B cell (primary cell): ENCODE results near the gene TMEM134. TPM values are rescaled to one million over a fixed set of nuclear protein-coding genes. Genes with fewer than 3 reads are reported as not detected.

Source experiments
- ATAC-seq: fragments of 200-7000 bp; cut with Tn5 transposase; one replicate; pipeline ENCODE4 v1.10.0; 2021; ENCODE audit warnings: low read depth, mild to moderate bottlenecking, moderate number of reproducible peaks, moderate library complexity
- CTCF ChIA-PET: fragments of 350-600 bp; sonication (Branson Sonifier 250); formaldehyde crosslinking; loops from one replicate; lab custom pipeline; 2021; ENCODE audit warnings: antibody characterized with exemption, inconsistent platforms; lab: Charles Lee
- POLR2A ChIA-PET: fragments of 350-600 bp; sonication (Branson Sonifier 250); formaldehyde crosslinking; loops from one replicate; lab custom pipeline; 2021; ENCODE audit warnings: antibody characterized with exemption; lab: Charles Lee
- DNase-seq: peaks from one replicate; pipeline ENCODE4 v3.0.0; 2013
- H2AFZ ChIP-seq: 2 replicates; pipeline ENCODE4 v1.6.1; 2012; ENCODE audit warnings: mild to moderate bottlenecking, low read depth, low read length; ENCODE audit not compliant: insufficient read depth, poor library complexity, severe bottlenecking
- H3K27ac ChIP-seq, 2 donors: 1 replicate in 1 of 2; 2 replicates in 1 of 2; pipeline ENCODE4 v1.5.1; 2012 to 2013; ENCODE audit warnings: low read length in 2 of 2, mild to moderate bottlenecking in 2 of 2, moderate library complexity in 1 of 2
- H3K27me3 ChIP-seq, 4 experiments: fragments of 200-600 bp in 1 of 4; sonication (generic) in 1 of 4; replicated peaks in 1 of 4; 1 replicate in 2 of 4; 2 replicates in 2 of 4; pipeline versions ENCODE4 v1.6.1 to v1.7.0; 2013 to 2016; ENCODE audit warnings: low read length in 3 of 4, mild to moderate bottlenecking in 2 of 4, mixed read lengths in 1 of 4, moderate library complexity in 1 of 4; ENCODE audit not compliant: insufficient read depth in 4 of 4, control insufficient read depth in 3 of 4; ENCODE audit errors: control extremely low read depth in 1 of 4
- H3K36me3 ChIP-seq, 2 experiments: replicated peaks in 1 of 2; 1 replicate in 1 of 2; 2 replicates in 1 of 2; pipeline versions ENCODE4 v1.6.1 to v1.7.1; 2013; ENCODE audit warnings: low read length in 1 of 2; ENCODE audit not compliant: insufficient read depth in 2 of 2, control insufficient read depth in 1 of 2; ENCODE audit errors: control extremely low read depth in 1 of 2, extremely low read depth in 1 of 2
- H3K4me1 ChIP-seq, 2 donors: fragments of 200-600 bp in 1 of 2; sonication (generic) in 1 of 2; 1 replicate in 1 of 2; 2 replicates in 1 of 2; pipeline versions ENCODE4 v1.5.1 to v1.6.1; 2013 to 2017; ENCODE audit warnings: low read length in 2 of 2; ENCODE audit not compliant: control insufficient read depth in 2 of 2, insufficient read depth in 2 of 2
- H3K4me2 ChIP-seq: replicated peaks from 2 replicates; pipeline ENCODE3; 2012; ENCODE audit warnings: mild to moderate bottlenecking, low read depth, low read length; ENCODE audit not compliant: poor library complexity, severe bottlenecking
- H3K4me3 ChIP-seq, 5 experiments: fragments of 200-600 bp in 1 of 5; sonication (generic) in 1 of 5; 1 replicate in 3 of 5; 2 replicates in 2 of 5; pipeline versions ENCODE4 v1.5.1 to v1.7.0; 2011 to 2016; ENCODE audit warnings: low read length in 4 of 5, mild to moderate bottlenecking in 4 of 5, low read depth in 2 of 5, control low read depth in 1 of 5, moderate library complexity in 1 of 5; ENCODE audit not compliant: insufficient read depth in 1 of 5; ENCODE audit errors: control extremely low read depth in 1 of 5, extremely low read depth in 1 of 5
- H3K79me2 ChIP-seq: fragments of 200-600 bp; sonication (generic); one replicate; pipeline ENCODE4 v1.6.0; 2016; ENCODE audit warnings: low read length; ENCODE audit not compliant: control insufficient read depth, insufficient read depth
- H3K9ac ChIP-seq: fragments of 200-600 bp; sonication (generic); 2 replicates; pipeline ENCODE4 v1.6.1; 2017; ENCODE audit warnings: mild to moderate bottlenecking, low read length, moderate library complexity
- H3K9me3 ChIP-seq, 3 donors: one replicate each; pipeline versions ENCODE4 v1.6.1 to v1.7.1; 2013; ENCODE audit warnings: low read length in 2 of 3; ENCODE audit not compliant: control insufficient read depth in 2 of 3, insufficient read depth in 1 of 3; ENCODE audit errors: control extremely low read depth in 1 of 3
- H4K20me1 ChIP-seq: 2 replicates; pipeline ENCODE4 v1.6.0; 2012; ENCODE audit warnings: mild to moderate bottlenecking, low read length; ENCODE audit not compliant: insufficient read depth, control insufficient read depth, poor library complexity, severe bottlenecking
- H3K27ac Mint-ChIP-seq: one replicate; pipeline ENCODE4 v1.8.0; 2021; ENCODE audit warnings: mixed read lengths
- H3K27me3 Mint-ChIP-seq: one replicate; pipeline ENCODE4 v1.8.0; 2021; ENCODE audit warnings: mixed read lengths
- H3K4me1 Mint-ChIP-seq: one replicate; pipeline ENCODE4 v1.8.0; 2021; ENCODE audit warnings: mixed read lengths
- H3K4me3 Mint-ChIP-seq: one replicate; pipeline ENCODE4 v1.8.0; 2021; ENCODE audit warnings: mixed read lengths
- H3K9me3 Mint-ChIP-seq: one replicate; pipeline ENCODE4 v1.8.0; 2022; ENCODE audit warnings: mixed read lengths; ENCODE audit not compliant: insufficient read depth
- EZH2 ChIP-seq: IDR thresholded peaks from 2 replicates; pipeline ENCODE4 v1.6.1; 2012; ENCODE audit warnings: borderline replicate concordance, low read depth, mild to moderate bottlenecking, moderate library complexity, low read length; ENCODE audit not compliant: insufficient read depth, poor library complexity, severe bottlenecking
- WGBS: methylation state at CpG from one replicate; pipeline ENCODE4 v1.1.5; 2013; ENCODE audit warnings: missing lambda C conversion rate; ENCODE audit not compliant: insufficient coverage; 5-methylcytosine and 5-hydroxymethylcytosine counted together
- intact Hi-C: fragments of 100-400 bp; cut with micrococcal nuclease; formaldehyde crosslinking; loops from one replicate; pipeline ENCODE4 v1.10.0; 2022
- polyA plus RNA-seq: library from polyadenylated mRNA; depleted of rRNA; stranded (reverse); fragments of >200 nt; gene quantifications from 2 replicates; pipeline ENCODE4 v1.2.3, GENCODE V29; 2012
- total RNA-seq, 2 donors: library from RNA; stranded (reverse); fragments of 120-200 nt in 1 of 2; gene quantifications; 1 replicate in 1 of 2; 2 replicates in 1 of 2; pipeline versions ENCODE4 v1.2.3 to v1.2.4, GENCODE V29; 2013 to 2022
- TF ChIP-seq, protein P1 (sequence below): fragments of 200-600 bp; IDR thresholded peaks from one replicate; pipeline ENCODE4 v1.8.0; 2022; ENCODE audit warnings: antibody characterized with exemption, mild to moderate bottlenecking

TMEM134 gene
- total and polyA plus RNA-seq, 2 donors (not counting 1 experiment from before 2014, with no cell fraction given), result 167 to 197 TPM

DNA sequence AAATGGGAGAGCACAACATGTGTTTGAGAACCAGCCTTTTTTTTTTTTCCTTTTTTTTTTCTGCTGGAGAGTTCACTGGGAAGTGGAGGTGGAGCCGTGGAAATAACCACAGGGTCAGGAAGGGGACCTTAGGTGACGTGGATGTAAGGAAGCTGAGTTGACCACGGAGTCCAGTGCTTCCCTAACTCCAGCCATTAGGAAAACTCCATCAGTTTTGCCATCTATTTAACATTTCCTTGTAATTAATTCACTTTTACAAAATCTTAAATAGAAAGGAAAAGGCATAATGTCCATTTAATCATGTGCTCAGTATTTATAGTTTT, 40.9 kb upstream of the TMEM134 start:
- peaks cover 16% of the 10 kb centered on the region for H3K27me3 Mint-ChIP-seq
- TF ChIP-seq, protein P1, sequence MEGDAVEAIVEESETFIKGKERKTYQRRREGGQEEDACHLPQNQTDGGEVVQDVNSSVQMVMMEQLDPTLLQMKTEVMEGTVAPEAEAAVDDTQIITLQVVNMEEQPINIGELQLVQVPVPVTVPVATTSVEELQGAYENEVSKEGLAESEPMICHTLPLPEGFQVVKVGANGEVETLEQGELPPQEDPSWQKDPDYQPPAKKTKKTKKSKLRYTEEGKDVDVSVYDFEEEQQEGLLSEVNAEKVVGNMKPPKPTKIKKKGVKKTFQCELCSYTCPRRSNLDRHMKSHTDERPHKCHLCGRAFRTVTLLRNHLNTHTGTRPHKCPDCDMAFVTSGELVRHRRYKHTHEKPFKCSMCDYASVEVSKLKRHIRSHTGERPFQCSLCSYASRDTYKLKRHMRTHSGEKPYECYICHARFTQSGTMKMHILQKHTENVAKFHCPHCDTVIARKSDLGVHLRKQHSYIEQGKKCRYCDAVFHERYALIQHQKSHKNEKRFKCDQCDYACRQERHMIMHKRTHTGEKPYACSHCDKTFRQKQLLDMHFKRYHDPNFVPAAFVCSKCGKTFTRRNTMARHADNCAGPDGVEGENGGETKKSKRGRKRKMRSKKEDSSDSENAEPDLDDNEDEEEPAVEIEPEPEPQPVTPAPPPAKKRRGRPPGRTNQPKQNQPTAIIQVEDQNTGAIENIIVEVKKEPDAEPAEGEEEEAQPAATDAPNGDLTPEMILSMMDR, result no peak
- TF ChIP-seq EZH2, result no peak
- Histone ChIP-seq H4K20me1 (peaks cover 22% of the 10 kb centered on the region), H3K4me1 (peaks cover 29 to 34% of the 10 kb centered on the region in 2 donors), H3K27ac (no peak overlapping the region), H3K79me2 (peaks cover 8% of the 10 kb centered on the region), H3K9me3 (no peaks in the 10 kb centered on the region), H3K9ac (no peak overlapping the region), H2AFZ (no peak overlapping the region), H3K4me3 (no peak overlapping the region), H3K4me2 (no peak overlapping the region), H3K27me3 (peaks cover 0 to 16% (median 4%) of the 10 kb centered on the region in 4 experiments), H3K36me3 (peaks cover 0 to 8% of the 10 kb centered on the region in 2 experiments)
- POLR2A ChIA-PET, result interaction anchor here (0.7 kb wide), 1 partner anchor 119 kb away, joined by 5 read pairs; no protein-coding TSS in a partner anchor
- ATAC-seq, result no peak
- no peak overlapping the region for H3K27ac Mint-ChIP-seq
- no peaks in the 10 kb centered on the region for H3K9me3 Mint-ChIP-seq
- WGBS, result no CpG with 5 or more reads among the region's 3 CpGs
- H3K4me1 Mint-ChIP-seq, result peaks cover 28% of the 10 kb centered on the region
- DNase-seq, result no peak
- peak overlapping the region; percentile 92 for H3K4me3 Mint-ChIP-seq
- intact Hi-C loops, result no loop called here
- CTCF ChIA-PET, result no interaction called here

DNA sequence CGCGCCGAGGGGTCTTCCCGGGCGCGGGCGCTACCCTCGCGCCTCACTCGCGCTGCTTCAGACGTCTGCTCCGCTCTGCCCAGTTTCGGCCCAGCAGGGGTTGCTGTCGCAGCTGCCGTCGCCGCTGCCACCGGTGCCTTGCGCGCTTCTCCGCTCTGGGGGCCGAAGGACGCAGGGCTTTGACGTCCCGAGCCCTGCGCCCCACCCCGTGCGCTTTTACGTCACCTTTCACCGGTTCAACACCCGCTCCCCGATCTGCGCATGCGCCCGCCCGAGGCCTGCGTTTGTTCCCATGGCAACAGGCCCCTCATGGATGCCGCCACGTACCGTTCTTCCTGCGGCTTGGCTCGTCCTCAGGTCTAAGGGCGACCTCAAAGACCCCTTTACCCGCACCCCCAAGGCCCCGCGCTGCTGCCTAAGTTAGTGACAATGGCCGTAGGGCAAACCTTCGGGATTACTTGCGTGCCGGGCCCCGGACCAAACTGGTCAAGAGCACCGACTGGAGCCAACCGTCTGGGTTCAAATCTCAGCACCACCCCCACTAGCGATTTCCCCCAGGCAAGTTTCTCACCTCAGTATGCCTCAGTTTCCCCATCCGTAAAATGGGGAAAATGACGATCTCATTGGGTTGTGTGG, 39.6 kb upstream of the TMEM134 start:
- H2AFZ ChIP-seq, result peak overlapping the region; percentile 91
- POLR2A ChIA-PET, result interaction anchor here (1.2 to 1.6 kb wide), 3 partner anchors 105 to 155 kb away, joined by 5 to 10 read pairs (median 7); partner anchors contain the start of genes POLD4, PPP1CA and TBC1D10C
- H3K9ac ChIP-seq, result peak overlapping the region; percentile 89
- peak overlapping the region; percentile 92 for H3K4me3 Mint-ChIP-seq
- peaks cover 37% of the 10 kb centered on the region for H3K4me1 Mint-ChIP-seq
- H3K4me2 ChIP-seq, result peak overlapping the region; percentile 97
- no peaks in the 10 kb centered on the region for H3K9me3 Mint-ChIP-seq
- H3K9me3 ChIP-seq, result no peaks in the 10 kb centered on the region
- peaks cover 0 to 10% of the 10 kb centered on the region in 2 experiments for H3K36me3 ChIP-seq
- peak overlapping the region; percentile 95 for H3K27ac Mint-ChIP-seq
- peak overlapping the region; percentile 84 to 98 for H3K27ac ChIP-seq
- peak overlapping the region; percentile 44 to 88 (median 79) for H3K4me3 ChIP-seq
- DNase-seq (peak; percentile 100), ATAC-seq (peak; percentile 37)
- no peak for TF ChIP-seq EZH2
- TF ChIP-seq, protein P1, result no peak
- WGBS, result 2% methylated on average over 54 of the region's 57 CpGs
- H4K20me1 ChIP-seq, result peaks cover 34% of the 10 kb centered on the region
- CTCF ChIA-PET, result interaction anchor here (0.8 to 1.5 kb wide), 6 partner anchors 39 to 155 kb away, joined by 3 to 7 read pairs (median 4); partner anchors contain the start of genes GSTP1, PPP1CA and RAD9A
- peaks cover 0 to 16% (median 4%) of the 10 kb centered on the region in 4 experiments for H3K27me3 ChIP-seq
- peaks cover 19% of the 10 kb centered on the region for H3K79me2 ChIP-seq
- H3K27me3 Mint-ChIP-seq, result peaks cover 10% of the 10 kb centered on the region
- intact Hi-C loops, result loop anchor here (1.0 to 5.0 kb wide), 7 partner anchors 25 to 266 kb away; partner anchors contain the start of genes AIP, GRK2, NDUFV1 and POLD4
- peaks cover 33 to 41% of the 10 kb centered on the region in 2 donors for H3K4me1 ChIP-seq
